ENCODE data around the gene C10orf71. TPM values are rescaled to one million over a fixed set of nuclear protein-coding genes. Genes with fewer than 3 reads are reported as not detected.

C10orf71 gene
- total and polyA plus RNA-seq, 4 donors, result not detected

DNA sequence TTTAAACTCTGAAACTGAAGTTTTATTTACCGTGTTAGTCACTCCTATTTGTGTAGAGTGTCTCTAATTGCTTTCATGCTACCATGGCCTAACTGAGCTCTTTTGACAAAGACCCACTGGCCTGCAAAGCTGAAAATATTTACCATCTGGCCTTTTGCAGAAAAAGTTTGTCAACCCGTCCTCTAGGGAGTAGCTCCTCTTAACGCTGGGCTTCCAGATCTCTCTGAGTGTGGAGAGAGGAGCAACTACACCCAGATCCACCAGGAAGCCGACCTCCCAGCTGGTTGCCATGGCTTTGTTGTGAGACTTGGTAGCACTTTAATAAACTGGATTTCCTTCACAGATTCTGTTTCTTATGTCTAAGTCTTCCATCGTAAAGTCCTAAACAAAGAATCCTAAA is 4.2 kb upstream of the C10orf71 start:
- ATAC-seq (ENCODE audit: insufficient read depth, low FRiP score) (no peak), DNase-seq (no peak)
- WGBS, 2 donors, result 89 to 92% methylated on average over 5 of the region's 5 CpGs
- peaks cover 0 to 13% (median 0%) of the 10 kb centered on the region in 5 donors for H3K4me1 ChIP-seq (ENCODE audit: control insufficient read depth in 5 of 5, insufficient read depth in 5 of 5, low read length in 5 of 5)
- peaks cover 0 to 13% (median 0%) of the 10 kb centered on the region in 3 donors for H3K27me3 ChIP-seq (ENCODE audit: control insufficient read depth in 3 of 3, insufficient read depth in 3 of 3, low read length in 2 of 3)
- no peaks in the 10 kb centered on the region for H3K9me3 ChIP-seq (ENCODE audit: control insufficient read depth in 4 of 4, insufficient read depth in 3 of 4, low read length in 3 of 4)
- H3K4me3 ChIP-seq, result no peak overlapping the region
- H3K27ac ChIP-seq (ENCODE audit: low read depth in 1 of 2, low read length in 1 of 2), result no peak overlapping the region
- no peaks in the 10 kb centered on the region for H3K36me3 ChIP-seq (ENCODE audit: control insufficient read depth in 4 of 4, insufficient read depth in 4 of 4, low read length in 4 of 4)
- TF ChIP-seq, protein P1, sequence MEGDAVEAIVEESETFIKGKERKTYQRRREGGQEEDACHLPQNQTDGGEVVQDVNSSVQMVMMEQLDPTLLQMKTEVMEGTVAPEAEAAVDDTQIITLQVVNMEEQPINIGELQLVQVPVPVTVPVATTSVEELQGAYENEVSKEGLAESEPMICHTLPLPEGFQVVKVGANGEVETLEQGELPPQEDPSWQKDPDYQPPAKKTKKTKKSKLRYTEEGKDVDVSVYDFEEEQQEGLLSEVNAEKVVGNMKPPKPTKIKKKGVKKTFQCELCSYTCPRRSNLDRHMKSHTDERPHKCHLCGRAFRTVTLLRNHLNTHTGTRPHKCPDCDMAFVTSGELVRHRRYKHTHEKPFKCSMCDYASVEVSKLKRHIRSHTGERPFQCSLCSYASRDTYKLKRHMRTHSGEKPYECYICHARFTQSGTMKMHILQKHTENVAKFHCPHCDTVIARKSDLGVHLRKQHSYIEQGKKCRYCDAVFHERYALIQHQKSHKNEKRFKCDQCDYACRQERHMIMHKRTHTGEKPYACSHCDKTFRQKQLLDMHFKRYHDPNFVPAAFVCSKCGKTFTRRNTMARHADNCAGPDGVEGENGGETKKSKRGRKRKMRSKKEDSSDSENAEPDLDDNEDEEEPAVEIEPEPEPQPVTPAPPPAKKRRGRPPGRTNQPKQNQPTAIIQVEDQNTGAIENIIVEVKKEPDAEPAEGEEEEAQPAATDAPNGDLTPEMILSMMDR (IDR thresholded peaks at IDR 0.05; ENCODE audit: control extremely low read depth, extremely low read depth), result no peak
- H3K9ac ChIP-seq (ENCODE audit: insufficient read depth in 1 of 2, low read length in 2 of 2), result no peak overlapping the region

DNA sequence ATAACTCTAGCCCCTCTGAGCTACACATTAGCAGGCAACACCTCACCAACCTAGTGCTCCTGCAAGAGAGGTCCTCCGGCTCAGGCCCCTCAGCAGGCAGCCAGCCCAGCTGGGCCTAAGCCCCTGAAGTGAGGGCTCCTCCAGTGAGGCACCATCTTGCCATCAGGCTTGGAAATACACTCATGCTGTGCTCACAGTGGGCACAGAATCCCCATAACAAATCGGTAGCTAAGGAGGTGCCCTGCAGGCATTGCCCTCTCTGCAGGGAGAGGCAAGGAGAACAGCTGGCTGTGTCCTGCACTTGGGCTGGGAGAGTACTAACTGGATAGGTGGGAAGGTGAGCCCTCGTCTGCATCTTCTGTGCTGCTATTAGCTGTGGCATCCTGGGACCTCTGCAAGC is 3.7 kb upstream of the C10orf71 start:
- Histone ChIP-seq H3K27ac (ENCODE audit: low read depth in 1 of 2, low read length in 1 of 2) (no peak overlapping the region), H3K4me3 (no peak overlapping the region), H3K9me3 (ENCODE audit: control insufficient read depth in 4 of 4, insufficient read depth in 3 of 4, low read length in 3 of 4) (no peaks in the 10 kb centered on the region), H3K9ac (ENCODE audit: insufficient read depth in 1 of 2, low read length in 2 of 2) (no peak overlapping the region), H3K27me3 (ENCODE audit: control insufficient read depth in 3 of 3, insufficient read depth in 3 of 3, low read length in 2 of 3) (peaks cover 0 to 9% (median 0%) of the 10 kb centered on the region in 3 donors), H3K4me1 (ENCODE audit: control insufficient read depth in 5 of 5, insufficient read depth in 5 of 5, low read length in 5 of 5) (peaks cover 0 to 13% (median 0%) of the 10 kb centered on the region in 5 donors), H3K36me3 (ENCODE audit: control insufficient read depth in 4 of 4, insufficient read depth in 4 of 4, low read length in 4 of 4) (no peaks in the 10 kb centered on the region)
- DNase-seq, result no peak
- 89 to 91% methylated on average over 3 of the region's 3 CpGs for WGBS, 2 donors
- ATAC-seq (ENCODE audit: insufficient read depth, low FRiP score), result no peak
- TF ChIP-seq, protein P1 (IDR thresholded peaks at IDR 0.05; ENCODE audit: control extremely low read depth, extremely low read depth), result no peak

DNA sequence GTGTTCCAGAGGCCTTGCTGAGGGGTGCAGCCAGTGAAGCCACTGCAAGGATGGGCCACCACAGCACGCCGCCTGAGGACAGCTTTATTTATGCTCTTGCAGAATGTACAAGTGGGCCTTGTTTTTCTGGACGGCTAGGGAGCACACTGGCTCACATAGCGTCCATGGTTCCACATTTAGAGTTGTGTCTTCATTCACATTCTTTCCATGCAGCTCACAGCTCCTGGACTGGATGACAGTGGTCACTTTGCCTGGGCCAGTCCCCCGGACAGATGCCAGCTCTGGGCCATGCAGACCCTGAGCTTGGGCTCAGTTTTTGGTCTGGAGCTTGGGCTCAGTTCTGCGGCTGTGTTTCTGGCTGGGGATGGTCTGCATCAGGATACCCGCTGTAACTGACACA is 2.6 kb upstream of the C10orf71 start:
- ATAC-seq (ENCODE audit: insufficient read depth, low FRiP score) (no peak), DNase-seq (no peak)
- no peak overlapping the region for H3K9ac ChIP-seq (ENCODE audit: insufficient read depth in 1 of 2, low read length in 2 of 2)
- H3K4me1 ChIP-seq (ENCODE audit: control insufficient read depth in 5 of 5, insufficient read depth in 5 of 5, low read length in 5 of 5), result peaks cover 0 to 13% (median 3%) of the 10 kb centered on the region in 5 donors
- H3K27me3 ChIP-seq (ENCODE audit: control insufficient read depth in 3 of 3, insufficient read depth in 3 of 3, low read length in 2 of 3), result peaks cover 0 to 9% (median 0%) of the 10 kb centered on the region in 3 donors
- TF ChIP-seq, protein P1 (IDR thresholded peaks at IDR 0.05; ENCODE audit: control extremely low read depth, extremely low read depth), result no peak
- no peak overlapping the region for H3K4me3 ChIP-seq
- H3K27ac ChIP-seq (ENCODE audit: low read depth in 1 of 2, low read length in 1 of 2), result peak overlapping the region in 1 of 2 donors; percentile 47
- no peaks in the 10 kb centered on the region for H3K9me3 ChIP-seq (ENCODE audit: control insufficient read depth in 4 of 4, insufficient read depth in 3 of 4, low read length in 3 of 4)
- no peaks in the 10 kb centered on the region for H3K36me3 ChIP-seq (ENCODE audit: control insufficient read depth in 4 of 4, insufficient read depth in 4 of 4, low read length in 4 of 4)
- WGBS, 2 donors, result 95 to 97% methylated on average over 7 of the region's 7 CpGs

DNA sequence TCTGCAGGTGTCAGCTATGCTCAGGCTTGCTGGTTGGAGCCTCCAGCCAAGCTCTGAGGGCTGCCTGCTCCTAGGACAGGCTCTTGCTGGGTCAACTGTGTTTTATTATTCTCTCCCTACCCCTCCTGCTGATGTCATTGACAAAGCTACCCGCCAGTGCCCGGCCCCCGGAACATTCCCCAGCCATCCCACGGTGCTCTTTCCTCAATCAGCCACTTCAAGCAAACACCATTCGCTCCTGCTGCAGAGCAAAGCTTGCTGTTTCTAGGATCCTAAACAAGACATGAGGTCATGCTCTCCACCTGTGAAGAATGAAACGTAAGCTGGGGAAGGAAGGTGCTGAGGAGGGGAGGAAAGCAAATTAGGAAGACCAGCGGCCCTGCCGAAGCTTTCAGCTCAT is 2.1 kb upstream of the C10orf71 start:
- DNase-seq, result no peak
- H3K9ac ChIP-seq (ENCODE audit: insufficient read depth in 1 of 2, low read length in 2 of 2), result no peak overlapping the region

More for the DNA sequence above, 2.1 kb upstream of the C10orf71 start:
- Histone ChIP-seq H3K4me1 (ENCODE audit: control insufficient read depth in 5 of 5, insufficient read depth in 5 of 5, low read length in 5 of 5) (peaks cover 0 to 13% (median 3%) of the 10 kb centered on the region in 5 donors), H3K9me3 (ENCODE audit: control insufficient read depth in 4 of 4, insufficient read depth in 3 of 4, low read length in 3 of 4) (no peaks in the 10 kb centered on the region), H3K36me3 (ENCODE audit: control insufficient read depth in 4 of 4, insufficient read depth in 4 of 4, low read length in 4 of 4) (no peaks in the 10 kb centered on the region), H3K27ac (ENCODE audit: low read depth in 1 of 2, low read length in 1 of 2) (peak overlapping the region in 1 of 2 donors; percentile 47), H3K27me3 (ENCODE audit: control insufficient read depth in 3 of 3, insufficient read depth in 3 of 3, low read length in 2 of 3) (peaks cover 0 to 9% (median 0%) of the 10 kb centered on the region in 3 donors), H3K4me3 (no peak overlapping the region)
- TF ChIP-seq, protein P1 (IDR thresholded peaks at IDR 0.05; ENCODE audit: control extremely low read depth, extremely low read depth), result no peak
- WGBS, 2 donors, result 82 to 90% methylated on average over 8 of the region's 8 CpGs
- ATAC-seq (ENCODE audit: insufficient read depth, low FRiP score), result no peak
